DMS53 treated with DMSO at 0.1 percent for 48 hours (cell line): ENCODE results near the gene BNC2.

Experiments used
- DNase-seq: peaks from one replicate; lab custom pipeline; 2025; ENCODE audit not compliant: unreplicated experiment; lab: John Stamatoyannopoulos, UW

Gene BNC2

GRCh38 chr9:16640649-16641048 lies 229.8 kb downstream of the BNC2 start:
- no peak for DNase-seq

GRCh38 chr9:16639644-16640043 lies 230.8 kb downstream of the BNC2 start:
- DNase-seq: no peak

GRCh38 chr9:16637911-16638310 lies 232.6 kb downstream of the BNC2 start:
- DNase-seq: no peak

- no peak for DNase-seq
Observed at GRCh38 chr9:16637218-16637617, 233.3 kb downstream of the BNC2 start.

- no peak for DNase-seq
Observed at GRCh38 chr9:16633794-16634193, 236.7 kb downstream of the BNC2 start.

- DNase-seq: no peak
Observed at GRCh38 chr9:16628413-16628812, 242.1 kb downstream of the BNC2 start.

GRCh38 chr9:16627967-16628366 lies 242.5 kb downstream of the BNC2 start:
- no peak for DNase-seq

GRCh38 chr9:16627521-16627920 lies 242.9 kb downstream of the BNC2 start:
- no peak for DNase-seq

- peak; percentile 42 for DNase-seq
Observed at GRCh38 chr9:16626577-16627130, 243.8 kb downstream of the BNC2 start.

GRCh38 chr9:16625811-16626210 lies 244.7 kb downstream of the BNC2 start:
- DNase-seq: no peak

- DNase-seq: no peak
Observed at GRCh38 chr9:16625161-16625631, 245.3 kb downstream of the BNC2 start.

GRCh38 chr9:16624744-16625117 lies 245.7 kb downstream of the BNC2 start:
- no peak for DNase-seq

GRCh38 chr9:16623989-16624743 lies 246.3 kb downstream of the BNC2 start:
- no peak for DNase-seq

- DNase-seq: no peak
Observed at GRCh38 chr9:16622541-16622940, 247.9 kb downstream of the BNC2 start.

- no peak for DNase-seq
Observed at GRCh38 chr9:16619914-16620520, 250.5 kb downstream of the BNC2 start.

- no peak for DNase-seq
Observed at GRCh38 chr9:16619402-16619801, 251.1 kb downstream of the BNC2 start.

- DNase-seq: no peak
Observed at GRCh38 chr9:16618524-16618923, 251.9 kb downstream of the BNC2 start.

GRCh38 chr9:16616686-16617085 lies 253.8 kb downstream of the BNC2 start:
- DNase-seq: no peak

GRCh38 chr9:16615451-16615850 lies 255.0 kb downstream of the BNC2 start:
- DNase-seq: no peak

GRCh38 chr9:16613605-16614004 lies 256.9 kb downstream of the BNC2 start:
- DNase-seq: no peak

GRCh38 chr9:16613051-16613450 lies 257.4 kb downstream of the BNC2 start:
- no peak for DNase-seq

- DNase-seq: no peak
Observed at GRCh38 chr9:16612627-16613026, 257.8 kb downstream of the BNC2 start.
